Stomach (tissue), 9 donors: ENCODE data around the gene GJB1. TPM values are rescaled to one million over a fixed set of nuclear protein-coding genes. Genes with fewer than 3 reads are reported as not detected.

Source experiments
- DNase-seq, 2 donors: peaks; one replicate each; pipeline versions ENCODE4 v3.0.0 to v3.0.0-alpha.2; 2013 to 2019
- H3K27ac ChIP-seq, 5 donors: fragments of 200-600 bp in 4 of 5; sonication (generic) in 4 of 5; one replicate each; pipeline ENCODE4 v1.5.1; 2013 to 2019; ENCODE audit warnings: mild to moderate bottlenecking in 1 of 5, moderate library complexity in 1 of 5
- H3K27me3 ChIP-seq, 3 donors: fragments of 200-600 bp; sonication (generic); one replicate each; pipeline ENCODE4 v1.5.1; 2017 to 2019; ENCODE audit warnings: mixed run types in 1 of 3
- H3K36me3 ChIP-seq, 4 donors: fragments of 200-600 bp; sonication (generic); 1 replicate in 3 of 4; 2 replicates in 1 of 4; pipeline ENCODE4 v1.5.1; 2016 to 2019
- H3K4me1 ChIP-seq, 4 donors: fragments of 200-600 bp; sonication (generic); one replicate each; pipeline ENCODE4 v1.5.1; 2016 to 2019
- H3K4me3 ChIP-seq, 4 donors: fragments of 200-600 bp; sonication (generic) in 3 of 4; one replicate each; pipeline ENCODE4 v1.5.1; 2016 to 2019; ENCODE audit warnings: mild to moderate bottlenecking in 1 of 4
- H3K9me3 ChIP-seq, 4 donors: fragments of 200-600 bp; sonication (generic); one replicate each; pipeline ENCODE4 v1.5.1; 2016 to 2019
- CTCF ChIP-seq, 7 experiments: fragments of 450-650 bp in 4 of 7; fragments of 200-600 bp in 3 of 7; sonication (generic) in 3 of 7; IDR thresholded peaks; one replicate each; pipeline ENCODE4 v1.5.1; 2016 to 2019; ENCODE audit warnings: antibody characterized with exemption in 7 of 7, control low read depth in 2 of 7, mild to moderate bottlenecking in 1 of 7
- EP300 ChIP-seq: sonication (generic); formaldehyde crosslinking; IDR thresholded peaks from one replicate; pipeline ENCODE4 v1.6.1; 2017; ENCODE audit warnings: antibody characterized with exemption
- POLR2A ChIP-seq, 4 donors: fragments of 450-650 bp; IDR thresholded peaks; one replicate each; pipeline ENCODE4 v1.6.1; 2016; ENCODE audit warnings: antibody characterized with exemption in 4 of 4, control low read depth in 2 of 4, mild to moderate bottlenecking in 1 of 4, moderate library complexity in 1 of 4
- POLR2AphosphoS5 ChIP-seq, 3 donors: sonication (generic); formaldehyde crosslinking; IDR thresholded peaks; one replicate each; pipeline ENCODE4 v1.6.1; 2016; ENCODE audit warnings: antibody characterized with exemption in 3 of 3
- WGBS, 5 donors: extraction: QIAGEN DNeasy Blood & Tissue Kit in 3 of 5; methylation state at CpG; one replicate each; pipeline versions ENCODE4 v1.1.5 to v1.1.7; 2013 to 2018; 5-methylcytosine and 5-hydroxymethylcytosine counted together
- intact Hi-C: fragments of 100-400 bp; cut with DNase I; formaldehyde crosslinking; loops from one replicate; pipeline ENCODE4 v1.15.1; 2023; ENCODE audit warnings: low total_unique reads
- polyA plus RNA-seq, 3 donors: library from polyadenylated mRNA; stranded (reverse); fragments of 200-250 nt; gene quantifications; one replicate each; pipeline ENCODE4 v1.2.3, GENCODE V29; 2013
- total RNA-seq, 5 donors: library from RNA; depleted of rRNA; stranded (reverse); fragments of >200 nt; gene quantifications; one replicate each; pipeline versions ENCODE4 v1.1.0 to v1.2.3, GENCODE V29; 2014 to 2016
- donor health status: healthy with polysubstance abuse.
- donor health status: Bipolar disorder and iron deficiency.
- donor health status: healthy.

GJB1 gene
- total and polyA plus RNA-seq, 8 donors: 6.6 to 39.7 (median 7.7) TPM; not detected in 2

- Histone ChIP-seq H3K4me1 (no peaks in the 10 kb centered on the region), H3K36me3 (no peaks in the 10 kb centered on the region), H3K27ac (no peak overlapping the region), H3K27me3 (no peaks in the 10 kb centered on the region), H3K4me3 (no peak overlapping the region), H3K9me3 (no peaks in the 10 kb centered on the region)
- no peak for TF ChIP-seq EP300
- TF ChIP-seq POLR2A (IDR thresholded peaks at IDR 0.05): no peak
- TF ChIP-seq POLR2AphosphoS5 (IDR thresholded peaks at IDR 0.05): no peak
- no peak for TF ChIP-seq CTCF (IDR thresholded peaks at IDR 0.05)
- no peak for DNase-seq
- intact Hi-C loops: no loop called here
- 59 to 80% (median 65%) methylated on average over 6 to 7 of the region's 7 CpGs for WGBS, 5 donors
Observed at GRCh38 chrX:71199252-71200008, 23.6 kb upstream of the GJB1 start.

- H3K4me3 ChIP-seq: no peak overlapping the region
- H3K27me3 ChIP-seq: peaks cover 0 to 10% (median 0%) of the 10 kb centered on the region in 3 donors
- WGBS, 5 donors: 77 to 88% (median 85%) methylated on average over 2 to 3 of the region's 3 CpGs
- H3K36me3 ChIP-seq: no peaks in the 10 kb centered on the region
- H3K4me1 ChIP-seq: no peaks in the 10 kb centered on the region
- DNase-seq: no peak
- no peak for TF ChIP-seq EP300
- no peak for TF ChIP-seq POLR2AphosphoS5 (IDR thresholded peaks at IDR 0.05)
- no peak for TF ChIP-seq POLR2A (IDR thresholded peaks at IDR 0.05)
- TF ChIP-seq CTCF (IDR thresholded peaks at IDR 0.05): no peak
- no peak overlapping the region for H3K27ac ChIP-seq
- H3K9me3 ChIP-seq: no peaks in the 10 kb centered on the region
- intact Hi-C loops: no loop called here
Observed at GRCh38 chrX:71210816-71211215, 12.2 kb upstream of the GJB1 start.

- no peaks in the 10 kb centered on the region for H3K36me3 ChIP-seq
- H3K27me3 ChIP-seq: peaks cover 0 to 10% (median 0%) of the 10 kb centered on the region in 3 donors
- no peak overlapping the region for H3K4me3 ChIP-seq
- intact Hi-C loops: no loop called here
- no peak overlapping the region for H3K27ac ChIP-seq
- 26 to 41% (median 34%) methylated on average over 5 of the region's 5 CpGs for WGBS, 5 donors
- H3K9me3 ChIP-seq: no peaks in the 10 kb centered on the region
- H3K4me1 ChIP-seq: no peaks in the 10 kb centered on the region
- TF ChIP-seq POLR2AphosphoS5 (IDR thresholded peaks at IDR 0.05): no peak
- no peak for TF ChIP-seq CTCF (IDR thresholded peaks at IDR 0.05)
- no peak for TF ChIP-seq EP300
- TF ChIP-seq POLR2A (IDR thresholded peaks at IDR 0.05): no peak
- peak in 1 of 2 donors; percentile 41 for DNase-seq
Observed at GRCh38 chrX:71212536-71212935, 10.5 kb upstream of the GJB1 start.

- Histone ChIP-seq H3K36me3 (no peaks in the 10 kb centered on the region), H3K4me3 (no peak overlapping the region), H3K9me3 (no peaks in the 10 kb centered on the region), H3K27ac (peak overlapping the region in 1 of 5 donors; percentile 29), H3K4me1 (no peaks in the 10 kb centered on the region), H3K27me3 (peaks cover 0 to 10% (median 0%) of the 10 kb centered on the region in 3 donors)
- 44 to 100% (median 52%) methylated on average over 1 of the region's 1 CpG for WGBS, 5 donors
- TF ChIP-seq POLR2AphosphoS5 (IDR thresholded peaks at IDR 0.05) (no peak), CTCF (IDR thresholded peaks at IDR 0.05) (no peak), EP300 (no peak), POLR2A (IDR thresholded peaks at IDR 0.05) (no peak)
- intact Hi-C loops: no loop called here
- no peak for DNase-seq
Observed at GRCh38 chrX:71214152-71214551, 8.9 kb upstream of the GJB1 start.
